Kasumi-1 (cell line): ENCODE results near the gene FAM3A.
"Not testable (repeated sequence)": the region's sequence is repeated elsewhere in the genome, so short reads cannot be mapped to it uniquely, and the experiment has no call there.

Experiments used
- DNase-seq, 2 experiments: peaks; one replicate each; lab custom pipeline; 2025; lab: John Stamatoyannopoulos, UW

FAM3A gene

DNA sequence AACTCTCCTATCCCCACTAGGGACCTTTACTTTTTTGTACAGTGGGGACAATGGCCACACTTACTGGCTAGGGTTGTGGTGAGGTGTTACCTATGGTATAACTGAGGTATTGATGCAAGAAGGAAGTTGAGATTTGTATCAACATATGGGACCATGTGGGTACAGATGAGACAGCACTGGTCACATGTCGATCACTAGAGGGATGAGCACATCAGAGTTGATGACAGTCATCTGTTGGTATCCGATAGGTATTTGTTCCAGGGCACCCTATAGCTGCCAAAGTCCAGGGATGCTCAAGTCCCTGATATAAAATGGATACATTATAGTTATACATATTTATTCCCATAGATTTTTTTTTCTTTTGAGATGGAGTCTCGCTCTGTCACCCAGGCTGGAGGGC lies 13.0 kb downstream of the FAM3A start:
- no peak for DNase-seq

DNA sequence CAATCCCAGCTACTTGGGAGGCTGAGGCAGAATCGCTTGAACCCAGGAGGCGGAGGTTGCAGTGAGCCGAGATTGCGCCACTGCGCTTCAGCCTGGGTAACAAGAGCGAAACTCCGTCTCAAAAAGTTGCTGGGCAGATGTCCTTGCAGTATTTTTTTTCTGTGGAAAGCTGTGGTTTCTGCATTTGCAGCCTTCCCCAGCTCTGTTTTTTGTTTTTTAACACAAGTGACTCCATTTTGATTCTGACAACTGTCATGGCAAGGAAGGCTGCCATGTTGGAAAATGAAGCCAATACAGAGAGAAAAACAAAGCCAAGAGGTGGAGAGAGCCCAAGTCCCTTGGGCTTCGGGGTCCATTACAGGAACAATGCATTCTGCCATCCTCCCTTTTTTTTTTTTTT lies 13.9 kb downstream of the FAM3A start:
- no peak for DNase-seq

DNA sequence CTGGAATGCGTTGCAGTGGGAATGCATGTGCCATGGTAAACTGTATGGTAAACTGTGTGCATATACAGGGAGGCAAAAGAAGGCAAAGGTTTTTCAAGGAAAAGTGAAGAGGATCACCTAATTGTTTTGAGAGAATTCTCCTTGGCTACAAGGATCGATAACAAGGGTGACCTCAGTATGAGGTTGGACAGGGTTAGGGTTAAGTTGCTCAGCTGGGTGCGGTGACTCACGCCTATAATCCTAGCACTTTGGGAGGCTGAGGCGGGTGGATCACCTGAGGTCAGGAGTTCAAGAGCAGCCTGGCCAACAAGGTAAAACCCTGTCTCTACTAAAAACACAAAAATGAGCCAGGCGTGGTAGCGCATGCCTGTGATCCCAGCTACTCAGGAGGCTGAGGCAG lies 14.6 kb downstream of the FAM3A start:
- not testable (repeated sequence) for DNase-seq

DNA sequence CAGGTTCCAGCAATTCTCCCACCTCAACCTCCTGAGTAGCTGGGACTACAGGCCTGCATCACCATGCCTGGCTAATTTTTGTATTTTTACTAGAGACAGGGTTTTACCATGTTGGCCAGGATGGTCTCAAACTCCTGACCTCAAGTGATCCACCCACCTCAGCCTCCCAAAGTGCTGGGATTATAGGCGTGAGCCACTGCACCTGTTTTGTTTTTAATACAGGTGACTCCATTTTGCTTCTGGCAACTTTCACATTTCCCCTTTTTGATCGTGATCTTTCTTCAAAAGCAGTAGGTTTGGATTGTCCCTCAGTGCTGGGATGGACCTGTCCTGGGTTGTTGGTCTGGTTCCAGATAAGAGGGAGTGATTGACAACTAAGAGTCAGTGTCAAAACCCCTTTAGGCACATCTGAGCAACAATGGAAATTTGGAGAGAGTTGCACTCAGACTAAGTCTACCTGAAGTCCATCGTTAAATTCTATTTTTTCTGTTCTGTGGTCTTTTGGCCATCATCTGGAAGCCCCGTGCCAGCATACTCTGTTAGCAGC lies 19.4 kb downstream of the FAM3A start:
- DNase-seq, result not testable (repeated sequence)

DNA sequence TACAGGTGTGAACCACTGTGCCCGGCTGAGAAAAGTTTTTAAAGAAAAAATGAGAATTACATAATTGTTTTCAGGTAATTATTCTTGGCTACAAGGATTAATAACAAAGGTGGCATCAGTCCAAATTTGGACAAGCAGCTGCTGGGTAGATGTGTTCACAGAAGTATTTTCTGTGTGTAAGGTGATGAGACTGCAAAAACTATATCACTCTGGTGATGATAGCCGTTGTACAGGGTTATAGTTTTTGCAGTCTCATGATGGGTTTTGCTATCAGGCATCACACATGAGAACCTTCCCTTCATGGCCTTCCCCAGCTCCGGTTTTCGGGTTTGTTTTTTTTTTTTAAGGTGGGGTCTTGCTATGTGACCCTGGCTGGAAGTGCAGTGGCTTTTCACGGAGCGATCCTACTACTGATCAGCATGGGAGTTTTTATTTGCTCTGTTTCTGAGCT lies 20.5 kb downstream of the FAM3A start:
- DNase-seq, result no peak

DNA sequence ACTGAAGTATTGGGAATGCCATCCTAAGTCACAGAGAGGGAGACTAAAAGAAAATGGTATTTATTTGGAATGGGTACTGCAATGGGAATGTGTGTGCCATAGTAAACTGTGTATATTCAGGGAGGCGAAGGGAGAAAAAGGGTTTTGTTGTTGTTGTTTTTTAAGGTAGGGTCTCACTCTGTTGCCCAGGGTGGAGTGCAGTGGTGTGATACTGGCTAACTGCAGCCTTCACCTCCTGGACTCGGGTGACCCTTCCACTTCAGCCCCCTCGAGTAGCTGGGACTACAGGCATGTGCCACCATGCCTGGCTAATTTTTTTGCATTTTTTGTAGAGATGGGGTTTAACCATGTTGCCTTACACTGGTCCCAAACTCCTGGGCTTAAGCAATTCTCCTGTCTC lies 21.3 kb downstream of the FAM3A start:
- DNase-seq, result no peak

DNA sequence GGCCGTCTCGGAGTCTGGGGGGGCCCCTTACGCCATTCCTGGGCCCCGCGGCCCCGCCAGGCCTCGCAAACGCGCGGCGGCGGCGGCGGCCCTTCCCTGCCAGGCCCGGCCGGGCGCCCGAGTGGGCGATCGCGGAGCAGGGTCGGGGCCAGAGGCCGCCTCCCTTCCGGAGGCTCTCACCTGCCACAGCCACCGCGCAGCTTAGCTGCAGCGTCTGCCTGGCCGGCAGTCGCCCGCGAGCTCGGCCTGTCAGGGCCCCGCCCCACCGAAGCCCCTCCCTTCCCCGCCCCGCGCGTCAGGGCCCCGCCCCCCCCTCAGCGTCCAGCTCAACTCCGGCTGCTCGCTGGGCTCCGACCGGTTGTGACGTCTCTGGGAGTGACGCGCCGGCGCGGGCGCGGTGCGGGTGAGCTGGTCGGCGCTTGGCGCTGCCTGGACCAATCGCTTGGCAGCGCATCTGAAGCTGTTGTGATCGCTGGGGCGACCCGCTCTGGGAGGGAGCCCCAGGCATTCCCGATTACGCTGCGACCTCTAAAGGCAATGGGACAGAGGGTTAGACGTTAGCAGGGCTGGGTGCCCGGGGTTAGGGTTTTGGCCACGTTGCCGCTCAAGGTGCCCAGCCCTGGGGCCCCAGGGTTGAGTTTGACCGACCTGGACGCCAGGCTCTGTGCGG lies 25.5 kb downstream of the FAM3A start, which contains the start of gene SLC10A3:
SLC10A3 (minus strand) TSS at position 216 of the 670 bp plus-strand sequence. CDS start 1,689 bp downstream, outside the sequence.
- DNase-seq, result peak; percentile 72 to 76

DNA sequence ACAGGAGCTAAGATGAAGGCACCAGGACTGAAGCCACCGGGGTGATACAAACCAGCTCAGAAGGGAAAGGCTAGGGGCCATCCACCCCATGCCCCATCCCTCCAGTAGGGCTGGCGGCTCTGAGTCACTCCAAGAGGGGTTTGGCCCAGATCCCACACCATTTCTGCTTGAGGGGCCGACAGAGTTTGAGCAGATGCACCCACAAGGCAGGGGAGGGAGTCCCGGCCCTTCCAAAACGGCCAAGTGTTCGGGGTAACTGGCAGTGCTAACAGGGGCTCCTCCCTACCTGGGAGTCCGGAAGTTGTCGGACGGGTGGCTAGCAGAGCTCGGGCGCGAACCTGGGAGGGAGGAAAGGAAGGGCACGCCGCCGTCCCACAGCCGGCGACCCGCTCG lies 26.0 kb downstream of the FAM3A start:
- no peak for DNase-seq

DNA sequence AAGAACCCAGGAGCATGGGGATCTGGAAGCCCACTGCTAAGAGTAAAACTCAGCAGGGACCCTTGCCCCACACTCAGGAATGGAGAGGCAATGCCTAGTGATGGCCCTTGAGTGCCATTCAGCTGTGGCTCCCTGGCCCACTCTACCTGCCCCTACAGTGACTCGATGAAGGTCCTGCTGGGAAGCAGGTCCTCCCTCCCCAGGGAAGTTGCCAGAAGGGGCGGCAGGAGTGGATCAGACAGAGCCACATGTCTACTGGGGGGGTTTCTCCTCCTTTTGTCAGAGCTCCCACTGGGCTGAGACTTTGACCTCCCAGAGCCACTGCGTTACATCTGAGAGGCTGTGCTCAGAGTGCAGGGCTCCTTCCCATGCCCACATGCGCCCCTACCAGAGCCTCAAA lies 26.9 kb downstream of the FAM3A start:
- no peak for DNase-seq

DNA sequence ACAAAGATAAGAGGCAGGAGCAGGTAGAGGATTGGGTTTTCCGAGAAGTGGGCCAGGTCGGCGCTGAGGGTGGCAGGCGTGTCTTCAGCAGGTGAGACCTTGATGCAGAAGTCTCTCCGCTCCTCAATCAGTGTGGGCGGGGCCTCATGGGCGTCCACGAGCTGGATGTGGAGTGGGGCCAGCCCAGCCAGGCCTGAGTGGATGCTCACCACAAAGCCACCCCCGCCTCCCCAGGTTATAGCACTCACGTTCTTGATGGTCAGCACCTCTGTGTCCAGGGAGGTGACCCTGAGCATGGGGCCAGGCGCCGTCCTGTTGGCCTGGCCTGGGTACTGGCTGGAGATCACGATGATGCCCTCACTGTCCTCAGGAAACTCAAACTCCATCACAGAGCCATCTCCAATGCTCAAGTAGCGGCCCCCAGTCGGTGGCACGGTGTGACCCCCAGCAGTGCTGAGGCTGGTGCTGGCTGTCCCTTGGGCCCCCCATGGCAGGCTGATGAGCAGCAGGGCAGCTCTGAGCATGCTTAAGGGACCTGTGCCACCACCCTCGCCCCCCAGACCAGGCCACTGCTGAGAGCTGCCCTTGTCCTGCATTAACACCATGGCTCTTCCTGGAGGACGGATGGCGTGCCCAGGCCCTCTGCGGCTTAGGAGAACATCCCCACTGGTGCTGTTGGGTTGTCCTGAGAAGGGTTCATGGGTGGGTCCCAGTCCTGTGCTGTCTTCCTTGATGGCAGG lies 27.5 kb downstream of the FAM3A start:
- no peak for DNase-seq

DNA sequence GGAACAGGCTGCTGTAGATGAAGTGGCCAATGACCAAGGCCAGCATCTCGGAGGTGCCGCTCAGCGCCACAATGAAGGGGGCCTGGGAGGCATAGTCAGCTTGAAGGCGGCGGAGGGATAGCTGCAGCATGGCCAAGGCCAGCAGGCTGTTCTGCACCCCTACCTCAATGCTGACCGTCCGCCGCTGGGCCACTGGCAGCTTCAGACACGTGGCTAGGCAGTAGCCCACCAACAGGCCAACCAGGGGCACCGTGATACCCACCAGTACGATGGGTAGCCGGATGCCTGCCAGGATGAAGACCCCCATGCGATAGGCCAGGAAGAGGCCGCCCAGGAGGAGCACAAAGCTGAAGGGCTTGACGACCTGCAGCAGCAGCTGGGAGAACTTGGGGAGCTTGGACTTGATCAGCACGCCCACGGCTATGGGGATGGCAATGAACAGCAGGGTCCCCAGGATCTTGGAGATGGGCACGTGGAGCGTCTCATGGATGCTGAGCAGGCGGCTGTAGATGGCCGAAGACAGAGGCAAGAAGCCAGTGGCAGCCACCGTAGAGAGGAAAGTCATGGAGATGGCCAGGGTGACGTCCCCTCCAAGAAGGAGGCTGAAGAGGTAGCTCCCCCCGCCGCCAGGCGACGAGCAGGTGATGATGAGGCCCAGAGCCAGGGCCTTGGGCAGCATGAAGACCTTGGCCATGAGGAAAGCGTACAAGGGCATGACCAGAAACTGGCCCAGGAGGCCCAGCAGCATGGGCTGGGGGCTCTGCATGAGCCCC lies 28.3 kb downstream of the FAM3A start:
- DNase-seq, result no peak

DNA sequence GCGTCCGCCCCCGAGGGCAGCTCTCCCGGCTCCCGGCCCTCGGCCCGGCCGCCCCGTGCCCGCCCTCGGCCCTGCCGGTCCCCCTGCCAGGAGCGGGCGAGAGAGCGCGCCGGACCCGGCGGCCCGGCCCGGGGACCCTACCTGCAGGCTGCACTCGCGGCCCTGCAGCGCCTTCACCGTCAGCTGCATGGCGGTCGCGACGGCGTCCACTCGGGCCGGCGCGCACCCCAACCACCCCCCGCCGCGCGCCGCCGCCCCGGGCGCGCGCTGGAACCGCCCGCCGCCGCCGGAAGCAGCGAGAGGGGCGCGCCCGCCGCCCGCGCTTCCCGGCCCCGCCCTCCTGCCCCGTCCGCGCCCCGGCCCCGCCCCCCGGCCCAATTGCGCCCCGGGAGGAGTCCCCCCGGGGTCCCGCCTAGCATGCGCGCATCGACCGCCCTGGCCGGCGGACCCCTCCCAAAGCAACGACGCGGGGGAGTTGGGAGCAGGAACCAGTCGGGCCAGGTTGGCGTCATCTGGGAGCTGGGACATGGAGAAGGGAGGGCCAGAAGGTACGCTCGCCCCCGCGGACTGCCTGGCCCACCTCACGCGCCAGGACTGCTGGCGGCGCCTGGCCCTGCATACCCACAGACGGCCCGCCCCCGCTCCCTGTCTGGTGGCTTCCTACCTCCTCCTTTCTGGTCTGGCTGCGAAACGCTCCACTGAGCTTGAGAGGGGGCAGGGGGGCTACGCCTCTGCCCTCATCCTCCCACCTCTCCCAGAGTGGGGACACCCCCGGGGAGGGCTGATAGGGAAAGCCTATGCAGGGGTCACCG lies 29.4 kb downstream of the FAM3A start, which contains the start of gene UBL4A:
UBL4A (minus strand) TSS at position 220 of the 812 bp plus-strand sequence; CDS start at position 189, 31 bp downstream.
- DNase-seq, result peak; percentile 24 to 26

DNA sequence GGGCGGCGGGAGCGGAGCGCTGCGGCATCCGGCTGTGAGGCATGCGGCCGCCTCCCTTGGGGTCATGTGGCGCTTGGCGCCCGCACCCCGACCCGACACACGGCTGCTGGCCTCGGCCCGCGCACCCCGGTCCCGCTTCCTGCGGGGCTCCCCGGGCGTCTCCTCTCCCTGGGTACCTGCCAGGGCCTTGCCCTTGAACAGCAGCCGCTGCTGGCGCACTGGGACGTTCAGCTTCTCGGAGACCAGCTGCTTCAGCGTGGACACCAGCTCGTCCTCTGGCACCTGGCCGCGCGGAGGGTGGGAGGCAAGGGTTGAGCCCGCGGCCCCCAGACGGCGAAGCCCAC lies 30.0 kb downstream of the FAM3A start:
- no peak for DNase-seq

DNA sequence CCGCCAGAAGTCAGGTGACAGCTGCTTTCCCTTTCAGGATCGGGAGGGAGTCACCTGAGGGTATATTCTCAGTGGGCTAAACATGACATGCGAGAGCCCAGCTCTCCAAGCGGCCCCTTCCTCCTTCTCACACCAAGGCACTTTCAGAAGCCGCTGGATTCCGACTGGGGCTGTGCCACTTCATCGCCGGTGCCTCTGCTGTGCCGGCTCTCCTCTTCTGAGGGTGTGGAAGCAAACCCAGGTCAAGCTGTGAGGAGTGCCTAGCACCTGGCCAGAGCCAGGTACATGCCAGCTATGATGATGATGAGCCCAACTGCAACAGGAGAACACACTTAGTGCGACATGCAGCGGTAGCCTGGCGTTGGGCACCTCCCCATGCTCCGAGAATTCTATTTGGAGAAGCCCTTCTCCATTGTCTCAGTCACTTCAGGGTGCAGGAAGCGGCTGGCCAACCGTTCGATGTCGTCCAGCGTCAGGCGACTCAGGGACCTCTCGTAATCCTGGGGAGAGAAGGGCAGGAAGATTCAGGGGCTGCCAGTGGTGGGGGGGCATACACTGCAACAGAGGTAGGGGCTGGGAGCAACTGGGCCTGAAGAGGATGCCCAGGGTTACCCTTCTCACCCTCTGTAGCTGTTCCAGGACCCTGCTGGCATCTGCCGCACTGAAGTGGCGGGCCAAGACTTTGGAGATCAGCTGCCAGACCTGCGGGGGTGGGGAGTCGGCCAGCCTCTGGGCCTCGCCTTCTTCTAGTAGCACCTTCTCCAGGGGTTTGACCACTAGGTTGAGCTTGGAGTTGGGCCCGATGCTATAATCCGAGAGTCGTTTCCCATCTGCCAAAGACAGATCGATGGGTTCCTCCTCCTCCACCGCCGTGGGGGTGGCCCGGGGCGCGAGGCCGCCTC lies 30.6 kb downstream of the FAM3A start:
- DNase-seq, result no peak

DNA sequence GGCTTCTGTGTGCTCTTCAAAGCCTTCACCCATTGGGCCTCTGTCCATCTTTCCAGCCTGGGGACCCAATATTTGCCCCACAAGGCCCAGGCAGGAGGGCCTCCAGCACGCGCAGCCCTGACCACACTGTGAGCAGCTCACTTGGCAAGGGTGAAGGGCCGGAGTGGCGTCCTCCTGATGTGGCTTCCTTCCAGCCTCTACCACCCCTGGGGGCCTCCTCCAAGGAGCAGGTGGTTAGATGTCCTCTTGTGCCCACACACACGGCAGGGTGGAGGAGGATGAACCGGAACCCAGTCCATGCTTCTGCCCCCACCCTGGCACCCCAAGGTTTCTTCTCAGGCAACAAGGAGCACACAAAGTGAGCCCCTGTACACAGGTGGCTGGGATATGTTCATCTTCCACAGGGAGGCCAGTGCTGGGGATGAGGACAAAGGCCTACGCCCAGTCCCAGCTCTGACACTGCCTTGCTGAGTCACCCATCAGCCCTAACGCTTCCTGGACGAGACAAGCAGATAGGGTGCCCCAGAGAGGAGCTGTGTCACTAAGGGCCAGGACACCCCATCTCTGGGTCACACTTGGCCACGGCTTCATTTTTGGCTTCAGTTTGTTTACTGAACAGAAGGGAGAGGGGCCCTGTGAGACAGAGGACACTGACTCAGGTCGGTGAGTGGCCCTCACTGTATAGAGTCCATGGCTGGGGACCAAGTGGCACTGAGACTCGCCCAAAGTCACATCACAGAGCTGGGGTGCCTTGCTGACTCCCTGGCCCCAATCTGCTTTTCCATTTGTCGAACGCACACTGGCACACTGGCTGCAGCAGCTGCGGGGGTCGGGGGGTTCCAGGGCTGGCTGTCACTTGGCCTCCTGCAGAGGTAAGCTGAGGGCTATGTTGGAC lies 31.5 kb downstream of the FAM3A start:
- no peak for DNase-seq

DNA sequence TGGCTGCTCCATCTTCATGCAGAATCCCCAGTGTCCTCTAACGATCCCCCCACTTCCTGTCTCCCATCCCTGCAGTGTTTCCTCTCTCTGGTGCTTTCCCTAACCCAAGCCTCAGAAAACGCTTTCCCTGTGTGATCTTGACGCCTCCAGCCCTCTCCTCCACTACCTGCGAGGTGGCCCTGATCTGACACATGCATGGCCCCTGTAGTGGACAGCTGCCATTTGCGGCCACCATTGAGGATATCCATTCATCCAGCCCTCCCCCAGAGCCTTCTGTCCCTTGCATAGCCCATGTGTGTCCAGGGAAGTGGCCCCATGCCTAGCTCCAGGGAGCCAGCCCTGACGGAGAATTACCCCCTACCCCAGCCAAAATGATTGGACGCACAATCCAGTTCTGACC lies 32.7 kb downstream of the FAM3A start:
- DNase-seq, result no peak

DNA sequence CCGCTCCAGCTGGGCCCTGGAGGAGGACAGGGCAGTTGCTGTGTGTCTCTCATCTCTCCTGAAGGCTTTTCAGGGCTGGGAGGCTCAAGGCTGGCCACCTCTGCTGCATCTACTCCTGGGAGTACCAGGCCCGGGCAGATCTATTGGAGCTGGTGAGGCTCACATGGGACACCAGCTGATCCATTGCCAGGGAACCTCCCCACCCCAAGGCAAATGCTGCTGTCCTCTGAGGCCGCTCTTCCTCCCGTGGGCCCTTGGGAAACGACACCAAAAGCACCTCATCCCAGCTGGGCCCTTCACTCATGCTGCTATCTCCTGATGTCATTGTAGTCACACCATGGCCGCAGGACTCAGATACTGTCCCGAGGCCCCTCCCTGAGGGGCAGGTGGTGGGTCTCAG lies 33.2 kb downstream of the FAM3A start:
- DNase-seq, result no peak

DNA sequence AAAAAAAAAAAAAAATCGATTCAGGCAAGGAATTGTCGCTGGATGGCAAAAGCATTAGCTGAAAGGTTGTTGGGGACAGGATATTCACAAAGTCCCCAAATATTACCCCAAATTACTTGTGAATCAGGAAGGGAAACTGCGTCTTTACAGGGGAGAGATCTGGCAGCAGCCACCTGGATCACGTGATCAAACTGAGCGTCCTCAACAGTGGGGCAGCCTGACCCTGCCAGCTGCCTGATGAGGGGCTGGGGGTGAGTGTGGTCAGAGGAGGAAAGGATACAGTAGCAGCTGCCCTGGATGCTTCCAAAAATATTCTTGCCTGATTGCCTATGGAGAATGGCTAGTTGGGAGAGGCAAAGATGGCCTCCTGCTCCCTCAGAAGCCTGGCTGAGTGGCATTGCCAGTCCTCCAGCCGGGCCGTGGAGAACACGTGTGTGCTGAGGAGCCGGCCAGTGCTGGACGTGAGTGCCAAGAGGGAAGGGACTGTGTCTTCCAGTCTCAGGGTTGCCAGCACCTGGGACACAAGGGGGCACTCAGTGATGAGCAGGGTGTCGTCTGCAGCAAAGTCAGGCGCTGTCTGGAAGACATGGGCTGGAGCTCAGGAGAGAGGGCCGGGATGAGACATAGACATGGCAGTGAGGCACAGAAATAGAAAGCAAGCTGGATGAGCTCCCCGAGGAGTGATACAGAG lies 34.0 kb downstream of the FAM3A start:
- DNase-seq, result no peak

DNA sequence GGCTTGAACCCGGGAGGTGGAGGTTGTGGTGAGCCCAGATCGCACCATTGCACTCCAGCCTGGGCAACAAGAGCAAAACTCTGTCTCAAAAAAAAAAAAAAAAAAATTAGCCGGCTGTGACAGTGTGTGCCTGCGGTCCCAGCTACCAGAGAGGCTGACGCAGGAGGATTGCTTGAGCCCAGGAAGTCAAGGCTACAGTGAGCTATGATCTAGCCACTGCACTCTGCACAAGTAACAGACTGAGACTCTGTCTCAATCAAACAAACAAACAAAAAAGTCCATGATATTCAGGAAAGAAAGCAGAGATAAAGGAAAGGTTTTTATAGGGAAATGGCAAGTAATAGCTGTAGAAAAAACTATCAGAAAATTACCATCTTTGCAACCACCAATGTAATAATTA lies 34.8 kb downstream of the FAM3A start:
- no peak for DNase-seq
